Endothelial cell (in vitro differentiated cells): ENCODE data around the gene SWI5. TPM values are rescaled to one million over a fixed set of nuclear protein-coding genes. Genes with fewer than 3 reads are reported as not detected.

ENCODE experiments used
- DNase-seq: peaks from one replicate; pipeline ENCODE4 v3.0.0; 2021; ENCODE audit warnings: low spot score
- H3K27ac Mint-ChIP-seq: one replicate; pipeline ENCODE4 v1.8.0; 2021; ENCODE audit warnings: mixed read lengths, inconsistent platforms; ENCODE audit not compliant: unreplicated experiment
- H3K27me3 Mint-ChIP-seq: one replicate; pipeline ENCODE4 v1.8.0; 2021; ENCODE audit warnings: mild to moderate bottlenecking, moderate library complexity, mixed read lengths, inconsistent platforms; ENCODE audit not compliant: unreplicated experiment
- H3K36me3 Mint-ChIP-seq: one replicate; pipeline ENCODE4 v1.8.0; 2021; ENCODE audit warnings: mild to moderate bottlenecking, low read depth, mixed read lengths, inconsistent platforms; ENCODE audit not compliant: unreplicated experiment
- H3K4me1 Mint-ChIP-seq: one replicate; pipeline ENCODE4 v1.8.0; 2021; ENCODE audit warnings: mild to moderate bottlenecking, mixed read lengths, inconsistent platforms; ENCODE audit not compliant: unreplicated experiment
- H3K4me3 Mint-ChIP-seq: one replicate; pipeline ENCODE4 v1.8.0; 2021; ENCODE audit warnings: mild to moderate bottlenecking, mixed read lengths, inconsistent platforms; ENCODE audit not compliant: unreplicated experiment
- H3K9me3 Mint-ChIP-seq: one replicate; pipeline ENCODE4 v1.8.0; 2021; ENCODE audit warnings: mixed read lengths, inconsistent platforms; ENCODE audit not compliant: unreplicated experiment
- total RNA-seq: library from RNA; stranded (reverse); fragmentation: NEBNext Ultra II Directional; extraction: Animal tissue kit (Norgen Biotek cat#: 25700); gene quantifications from one replicate; pipeline ENCODE4 v1.2.1, GENCODE V29; 2021; ENCODE audit not compliant: unreplicated experiment
- TF ChIP-seq, protein P1 (sequence below): fragments of 200-600 bp; sonication (generic); IDR thresholded peaks from one replicate; pipeline ENCODE4 v1.5.0; 2021; ENCODE audit warnings: antibody characterized with exemption; ENCODE audit not compliant: unreplicated experiment

The SWI5 gene
- total RNA-seq, 1 donor from 2014 or later: 26.8 TPM

DNA sequence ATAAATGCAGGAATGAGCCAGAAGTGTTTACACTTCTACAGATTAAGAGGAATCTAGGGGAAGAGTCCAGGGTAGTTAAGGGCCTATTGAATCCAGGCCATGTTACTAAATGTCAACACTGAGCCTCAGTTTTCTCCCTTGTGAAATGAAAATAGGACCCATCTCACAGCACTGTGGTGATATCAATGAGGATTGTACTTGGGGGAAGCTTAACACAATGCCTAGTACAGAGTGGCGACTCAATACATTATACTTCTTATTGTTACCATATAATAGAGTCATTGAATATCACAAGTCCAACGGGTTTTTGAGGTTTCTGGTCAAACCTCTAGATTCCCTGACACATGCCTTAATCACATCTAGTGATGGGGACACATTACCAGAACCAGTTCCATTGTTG lies 41.6 kb downstream of the SWI5 start:
- no peak for DNase-seq
- TF ChIP-seq, protein P1, sequence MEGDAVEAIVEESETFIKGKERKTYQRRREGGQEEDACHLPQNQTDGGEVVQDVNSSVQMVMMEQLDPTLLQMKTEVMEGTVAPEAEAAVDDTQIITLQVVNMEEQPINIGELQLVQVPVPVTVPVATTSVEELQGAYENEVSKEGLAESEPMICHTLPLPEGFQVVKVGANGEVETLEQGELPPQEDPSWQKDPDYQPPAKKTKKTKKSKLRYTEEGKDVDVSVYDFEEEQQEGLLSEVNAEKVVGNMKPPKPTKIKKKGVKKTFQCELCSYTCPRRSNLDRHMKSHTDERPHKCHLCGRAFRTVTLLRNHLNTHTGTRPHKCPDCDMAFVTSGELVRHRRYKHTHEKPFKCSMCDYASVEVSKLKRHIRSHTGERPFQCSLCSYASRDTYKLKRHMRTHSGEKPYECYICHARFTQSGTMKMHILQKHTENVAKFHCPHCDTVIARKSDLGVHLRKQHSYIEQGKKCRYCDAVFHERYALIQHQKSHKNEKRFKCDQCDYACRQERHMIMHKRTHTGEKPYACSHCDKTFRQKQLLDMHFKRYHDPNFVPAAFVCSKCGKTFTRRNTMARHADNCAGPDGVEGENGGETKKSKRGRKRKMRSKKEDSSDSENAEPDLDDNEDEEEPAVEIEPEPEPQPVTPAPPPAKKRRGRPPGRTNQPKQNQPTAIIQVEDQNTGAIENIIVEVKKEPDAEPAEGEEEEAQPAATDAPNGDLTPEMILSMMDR: no peak
- no peaks in the 10 kb centered on the region for H3K9me3 Mint-ChIP-seq
- no peak overlapping the region for H3K27ac Mint-ChIP-seq
- H3K4me1 Mint-ChIP-seq: peaks cover 6% of the 10 kb centered on the region
- peaks cover 3% of the 10 kb centered on the region for H3K27me3 Mint-ChIP-seq
- peaks cover 12% of the 10 kb centered on the region for H3K36me3 Mint-ChIP-seq
- peak overlapping the region; percentile 56 for H3K4me3 Mint-ChIP-seq

DNA sequence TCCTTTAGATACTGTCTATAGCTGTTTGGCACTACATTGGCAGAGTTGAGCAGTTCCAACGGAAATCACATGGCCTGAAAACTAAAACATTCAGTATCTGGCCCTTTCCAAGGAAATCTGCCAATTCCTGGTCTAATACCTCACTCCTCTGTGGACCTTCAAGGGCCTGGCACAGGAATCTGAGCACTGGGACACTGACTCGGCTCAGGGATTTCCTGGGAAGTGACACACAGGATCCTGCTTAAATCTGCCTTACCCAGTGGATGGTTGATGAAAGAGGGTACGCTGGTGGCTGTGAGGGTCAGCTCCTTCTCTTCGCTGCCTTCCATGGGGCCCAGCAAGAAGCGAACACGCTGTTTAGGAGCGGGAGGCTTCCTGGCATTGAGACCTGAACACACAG lies 45.3 kb downstream of the SWI5 start:
- peaks cover 6% of the 10 kb centered on the region for H3K4me1 Mint-ChIP-seq
- H3K4me3 Mint-ChIP-seq: peak overlapping the region; percentile 99
- TF ChIP-seq, protein P1: no peak
- H3K27me3 Mint-ChIP-seq: no peaks in the 10 kb centered on the region
- H3K27ac Mint-ChIP-seq: no peak overlapping the region
- DNase-seq: no peak
- peaks cover 22% of the 10 kb centered on the region for H3K36me3 Mint-ChIP-seq
- H3K9me3 Mint-ChIP-seq: no peaks in the 10 kb centered on the region

DNA sequence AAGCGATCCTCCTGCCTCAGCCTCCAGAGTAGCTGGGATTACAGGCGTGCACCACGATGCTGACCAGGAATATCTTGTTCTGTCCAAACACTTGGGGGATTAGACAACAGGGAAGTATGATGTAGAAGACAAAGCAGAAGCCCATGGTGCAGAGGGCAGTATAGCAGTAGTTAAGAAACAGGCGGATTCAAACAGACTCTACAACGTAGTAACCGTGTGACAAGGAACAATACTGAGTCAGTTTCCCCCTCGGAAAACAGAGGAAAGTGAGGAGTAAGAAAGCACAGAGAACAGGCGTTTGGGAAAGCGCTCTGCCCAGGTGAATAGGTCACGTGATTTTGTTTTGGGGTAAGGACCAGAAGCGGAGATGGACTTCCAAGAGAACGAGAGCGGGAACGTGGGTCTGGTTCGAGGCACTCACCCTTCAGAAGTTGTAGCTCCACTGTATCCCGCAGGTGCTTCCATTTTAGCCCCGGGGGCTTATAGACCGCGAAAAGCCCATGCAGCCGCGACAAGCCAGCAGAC lies 45.9 kb downstream of the SWI5 start:
- H3K4me3 Mint-ChIP-seq: peak overlapping the region; percentile 99
- H3K27me3 Mint-ChIP-seq: no peaks in the 10 kb centered on the region
- TF ChIP-seq, protein P1: no peak
- H3K4me1 Mint-ChIP-seq: peaks cover 6% of the 10 kb centered on the region
- H3K27ac Mint-ChIP-seq: peak overlapping the region; percentile 99
- no peaks in the 10 kb centered on the region for H3K9me3 Mint-ChIP-seq
- peaks cover 17% of the 10 kb centered on the region for H3K36me3 Mint-ChIP-seq
- DNase-seq: no peak

DNA sequence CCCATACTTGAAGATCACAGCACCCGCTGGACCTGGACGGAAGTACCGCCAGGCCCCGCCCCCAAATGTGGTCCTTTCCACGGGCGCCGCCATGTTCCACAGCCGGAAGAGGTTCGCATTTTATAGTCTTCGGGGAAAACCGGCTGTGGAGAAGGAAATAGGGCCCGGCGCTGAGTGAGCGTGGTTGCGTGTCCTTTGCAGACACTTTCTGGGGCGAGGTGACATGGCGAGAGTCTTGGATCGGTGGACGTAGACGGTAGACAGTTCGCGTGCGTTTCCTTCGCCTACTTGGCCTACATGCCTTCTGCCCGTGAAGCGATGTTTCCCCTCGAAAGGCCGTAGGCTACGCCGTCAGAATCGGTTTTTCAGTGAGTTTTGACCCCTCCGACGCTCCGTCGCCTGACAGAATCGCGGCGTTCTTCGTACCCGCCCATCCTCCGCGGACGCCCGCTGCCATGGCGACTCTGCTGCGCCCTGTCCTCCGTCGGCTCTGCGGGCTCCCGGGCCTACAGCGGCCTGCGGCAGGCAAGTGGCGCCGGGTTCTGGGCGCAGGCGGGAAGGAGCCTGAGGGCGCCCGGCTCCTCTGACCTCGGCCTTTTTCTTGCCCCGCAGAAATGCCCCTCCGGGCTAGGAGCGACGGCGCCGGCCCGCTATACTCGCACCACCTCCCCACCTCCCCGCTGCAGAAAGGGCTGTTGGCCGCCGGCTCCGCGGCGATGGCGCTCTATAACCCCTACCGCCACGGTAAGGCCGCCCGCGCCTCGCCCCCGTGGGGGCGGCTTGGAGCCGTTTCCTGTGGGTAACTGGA lies 46.5 kb downstream of the SWI5 start, which contains the start of the genes COQ4 and TRUB2:
Gene COQ4, plus strand, starts transcription at position 436 of the 808 bp plus-strand sequence. Its CDS starts 20 bp downstream, at position 456.
Gene TRUB2, minus strand, starts transcription at position 44 of the 808 bp plus-strand sequence. Its CDS starts 39 bp downstream, at position 5.
- Mint-ChIP-seq H3K36me3 (peaks cover 13% of the 10 kb centered on the region), H3K4me3 (peak within 1 kb of the TSS; percentile 99), H3K9me3 (no peaks in the 10 kb centered on the region), H3K27ac (peak within 1 kb of the TSS; percentile 99), H3K27me3 (no peaks in the 10 kb centered on the region), H3K4me1 (peaks cover 6% of the 10 kb centered on the region)
- TF ChIP-seq, protein P1: no peak
- DNase-seq: peak; percentile 84
